GM21528 (cell line): Measurements from ENCODE around the gene CYP27B1.

Experiments
- ATAC-seq: cut with Tn5 transposase; IDR thresholded peaks from one replicate; pipeline ENCODE4 v1.9.1; 2021; ENCODE audit warnings: mild to moderate bottlenecking, moderate library complexity; ENCODE audit not compliant: unreplicated experiment, low FRiP score

CYP27B1 gene

GRCh38 chr12:57766464-57767304, at the start of gene CYP27B1:
TSS of gene CYP27B1 (minus strand) at chr12:57767078. CDS start at chr12:57767041, 37 bp downstream.
- no peak for ATAC-seq

- no peak for ATAC-seq
These were observed 49.4 kb upstream of the CYP27B1 start for GRCh38 chr12:57816001-57816854.

GRCh38 chr12:57815177-57816000, 48.5 kb upstream of the CYP27B1 start:
- ATAC-seq = no peak

- ATAC-seq = no peak
These were observed 47.3 kb upstream of the CYP27B1 start for GRCh38 chr12:57813971-57814772.

GRCh38 chr12:57813111-57813970, 46.5 kb upstream of the CYP27B1 start:
- no peak for ATAC-seq

GRCh38 chr12:57811028-57811755, 44.3 kb upstream of the CYP27B1 start:
- no peak for ATAC-seq

GRCh38 chr12:57810450-57810849, 43.6 kb upstream of the CYP27B1 start:
- ATAC-seq = no peak

- no peak for ATAC-seq
These were observed 42.5 kb upstream of the CYP27B1 start for GRCh38 chr12:57809425-57809824.

- ATAC-seq = no peak
These were observed 41.5 kb upstream of the CYP27B1 start for GRCh38 chr12:57808351-57808750.

- ATAC-seq = no peak
These were observed 40.4 kb upstream of the CYP27B1 start for GRCh38 chr12:57807285-57807684.

- ATAC-seq = no peak
These were observed 39.8 kb upstream of the CYP27B1 start for GRCh38 chr12:57806677-57807076.

- no peak for ATAC-seq
These were observed 36.5 kb upstream of the CYP27B1 start for GRCh38 chr12:57803319-57803893.

GRCh38 chr12:57802607-57803006, 35.7 kb upstream of the CYP27B1 start:
- no peak for ATAC-seq

- no peak for ATAC-seq
These were observed 34.1 kb upstream of the CYP27B1 start for GRCh38 chr12:57800965-57801364.

GRCh38 chr12:57797933-57798332, 31.1 kb upstream of the CYP27B1 start:
- ATAC-seq = no peak

- ATAC-seq = no peak
These were observed 30.1 kb upstream of the CYP27B1 start for GRCh38 chr12:57796996-57797395.

- ATAC-seq = no peak
These were observed 28.5 kb upstream of the CYP27B1 start for GRCh38 chr12:57795354-57795753.

- no peak for ATAC-seq
These were observed 27.0 kb upstream of the CYP27B1 start for GRCh38 chr12:57793920-57794319.
